Natural killer cell treated with Interleukin-12 subunit alpha and Interleukin-12 subunit beta and Interleukin-15 and Interleukin-18, amount 100 ng/mL, for 72 hours (primary cell): Measurements from ENCODE around the gene ABCA4. TPM values are rescaled to one million over a fixed set of nuclear protein-coding genes. Genes with fewer than 3 reads are reported as not detected.

Experiments
- ATAC-seq, 2 donors: fragments of 150-1000 bp; cut with Tn5 transposase in 1 of 2; sonication (Bioruptor Pico), chemical (Tn5 transposase) in 1 of 2; 2 replicates each; pipeline ENCODE4 v1.10.0; 2021
- DNase-seq: peaks from one replicate; pipeline ENCODE4 v3.0.0; 2022; ENCODE audit warnings: low spot score
- H3K27ac Mint-ChIP-seq, 2 donors: 1 replicate in 1 of 2; 2 replicates in 1 of 2; pipeline ENCODE4 v1.8.0; 2022; ENCODE audit warnings: mixed read lengths in 2 of 2, mild to moderate bottlenecking in 1 of 2, moderate library complexity in 1 of 2
- H3K27me3 Mint-ChIP-seq, 2 donors: 1 replicate in 1 of 2; 2 replicates in 1 of 2; pipeline ENCODE4 v1.8.0; 2022; ENCODE audit warnings: mixed read lengths in 2 of 2
- H3K36me3 Mint-ChIP-seq: one replicate; pipeline ENCODE4 v1.8.0; 2022; ENCODE audit warnings: mixed read lengths
- H3K4me1 Mint-ChIP-seq, 2 donors: 1 replicate in 1 of 2; 2 replicates in 1 of 2; pipeline ENCODE4 v1.8.0; 2022; ENCODE audit warnings: low read depth in 2 of 2, mixed read lengths in 2 of 2, mild to moderate bottlenecking in 1 of 2
- H3K4me3 Mint-ChIP-seq: one replicate; pipeline ENCODE4 v1.8.0; 2022; ENCODE audit warnings: mixed read lengths
- H3K9me3 Mint-ChIP-seq: 2 replicates; pipeline ENCODE4 v1.8.0; 2022; ENCODE audit warnings: mixed read lengths
- total RNA-seq, 2 donors: library from RNA; stranded (reverse); gene quantifications; one replicate each; pipeline ENCODE4 v1.2.3, GENCODE V29; 2022

Gene ABCA4
- total RNA-seq, 2 donors from 2014 or later: not detected

- no peak overlapping the region for H3K27ac Mint-ChIP-seq
- ATAC-seq: no peak
- no peaks in the 10 kb centered on the region for H3K36me3 Mint-ChIP-seq
- no peak for DNase-seq
- H3K9me3 Mint-ChIP-seq: no peaks in the 10 kb centered on the region
- peaks cover 9 to 14% of the 10 kb centered on the region in 2 donors for H3K4me1 Mint-ChIP-seq
- peaks cover 1 to 10% of the 10 kb centered on the region in 2 donors for H3K27me3 Mint-ChIP-seq
- H3K4me3 Mint-ChIP-seq: no peak overlapping the region
These were observed 49.0 kb downstream of the ABCA4 start for GRCh38 chr1:94071976-94072375.

- H3K9me3 Mint-ChIP-seq: no peaks in the 10 kb centered on the region
- H3K4me1 Mint-ChIP-seq: peaks cover 8 to 14% of the 10 kb centered on the region in 2 donors
- H3K36me3 Mint-ChIP-seq: no peaks in the 10 kb centered on the region
- DNase-seq (no peak), ATAC-seq (no peak)
- H3K4me3 Mint-ChIP-seq: no peak overlapping the region
- peaks cover 0 to 4% of the 10 kb centered on the region in 2 donors for H3K27me3 Mint-ChIP-seq
- H3K27ac Mint-ChIP-seq: no peak overlapping the region
These were observed 49.6 kb downstream of the ABCA4 start for GRCh38 chr1:94071391-94071790.

GRCh38 chr1:94070865-94071264 lies 50.1 kb downstream of the ABCA4 start:
- Mint-ChIP-seq H3K36me3 (no peaks in the 10 kb centered on the region), H3K27ac (no peak overlapping the region), H3K9me3 (no peaks in the 10 kb centered on the region), H3K4me3 (no peak overlapping the region), H3K4me1 (peaks cover 8 to 14% of the 10 kb centered on the region in 2 donors), H3K27me3 (no peaks in the 10 kb centered on the region)
- ATAC-seq (no peak), DNase-seq (no peak)

GRCh38 chr1:94069919-94070285 lies 51.0 kb downstream of the ABCA4 start:
- Mint-ChIP-seq H3K4me3 (no peak overlapping the region), H3K9me3 (no peaks in the 10 kb centered on the region), H3K27ac (no peak overlapping the region), H3K36me3 (no peaks in the 10 kb centered on the region), H3K4me1 (peaks cover 8 to 14% of the 10 kb centered on the region in 2 donors), H3K27me3 (no peaks in the 10 kb centered on the region)
- no peak for ATAC-seq
- DNase-seq: no peak

GRCh38 chr1:94068999-94069918 lies 51.7 kb downstream of the ABCA4 start:
- no peak overlapping the region for H3K4me3 Mint-ChIP-seq
- H3K27ac Mint-ChIP-seq: no peak overlapping the region
- H3K9me3 Mint-ChIP-seq: no peaks in the 10 kb centered on the region
- ATAC-seq: no peak
- no peaks in the 10 kb centered on the region for H3K36me3 Mint-ChIP-seq
- no peaks in the 10 kb centered on the region for H3K27me3 Mint-ChIP-seq
- H3K4me1 Mint-ChIP-seq: peaks cover 8 to 14% of the 10 kb centered on the region in 2 donors
- DNase-seq: no peak

GRCh38 chr1:94068096-94068998 lies 52.6 kb downstream of the ABCA4 start:
- DNase-seq: no peak
- no peaks in the 10 kb centered on the region for H3K9me3 Mint-ChIP-seq
- H3K27me3 Mint-ChIP-seq: peaks cover 0 to 2% of the 10 kb centered on the region in 2 donors

GRCh38 chr1:94067196-94067595 lies 53.8 kb downstream of the ABCA4 start:
- no peak for ATAC-seq
- Mint-ChIP-seq H3K36me3 (no peaks in the 10 kb centered on the region), H3K9me3 (no peaks in the 10 kb centered on the region)

More at GRCh38 chr1:94068096-94068998, 52.6 kb downstream of the ABCA4 start:
- Mint-ChIP-seq H3K4me1 (peaks cover 8 to 16% of the 10 kb centered on the region in 2 donors), H3K27ac (no peak overlapping the region), H3K4me3 (no peak overlapping the region), H3K36me3 (no peaks in the 10 kb centered on the region)
- ATAC-seq: no peak

GRCh38 chr1:94063379-94063778 lies 57.6 kb downstream of the ABCA4 start:
- no peak overlapping the region for H3K27ac Mint-ChIP-seq
- peaks cover 0 to 12% of the 10 kb centered on the region in 2 donors for H3K27me3 Mint-ChIP-seq
- H3K36me3 Mint-ChIP-seq: no peaks in the 10 kb centered on the region
- H3K9me3 Mint-ChIP-seq: no peaks in the 10 kb centered on the region
- no peak for ATAC-seq
- H3K4me3 Mint-ChIP-seq: no peak overlapping the region
- peaks cover 0 to 5% of the 10 kb centered on the region in 2 donors for H3K4me1 Mint-ChIP-seq
- no peak for DNase-seq

More at GRCh38 chr1:94067196-94067595, 53.8 kb downstream of the ABCA4 start:
- no peak for DNase-seq
- Mint-ChIP-seq H3K4me1 (peaks cover 0 to 8% of the 10 kb centered on the region in 2 donors), H3K4me3 (no peak overlapping the region), H3K27me3 (peaks cover 0 to 3% of the 10 kb centered on the region in 2 donors), H3K27ac (no peak overlapping the region)

GRCh38 chr1:94061513-94062443 lies 59.2 kb downstream of the ABCA4 start:
- no peaks in the 10 kb centered on the region for H3K36me3 Mint-ChIP-seq
- no peaks in the 10 kb centered on the region for H3K9me3 Mint-ChIP-seq
- no peak overlapping the region for H3K27ac Mint-ChIP-seq
- DNase-seq (no peak), ATAC-seq (peak; percentile 61 to 66)
- no peak overlapping the region for H3K4me3 Mint-ChIP-seq
- H3K27me3 Mint-ChIP-seq: peaks cover 0 to 16% of the 10 kb centered on the region in 2 donors
- peaks cover 0 to 5% of the 10 kb centered on the region in 2 donors for H3K4me1 Mint-ChIP-seq

GRCh38 chr1:94060720-94061119 lies 60.2 kb downstream of the ABCA4 start:
- H3K27me3 Mint-ChIP-seq: peaks cover 0 to 16% of the 10 kb centered on the region in 2 donors
- no peak overlapping the region for H3K27ac Mint-ChIP-seq
- H3K4me3 Mint-ChIP-seq: no peak overlapping the region
- DNase-seq (no peak), ATAC-seq (no peak)
- no peaks in the 10 kb centered on the region for H3K36me3 Mint-ChIP-seq
- no peaks in the 10 kb centered on the region for H3K9me3 Mint-ChIP-seq
- peaks cover 0 to 5% of the 10 kb centered on the region in 2 donors for H3K4me1 Mint-ChIP-seq

GRCh38 chr1:94058766-94059165 lies 62.2 kb downstream of the ABCA4 start:
- Mint-ChIP-seq H3K27ac (no peak overlapping the region), H3K27me3 (peaks cover 9 to 22% of the 10 kb centered on the region in 2 donors), H3K4me3 (no peak overlapping the region), H3K36me3 (no peaks in the 10 kb centered on the region), H3K4me1 (peaks cover 0 to 5% of the 10 kb centered on the region in 2 donors), H3K9me3 (no peaks in the 10 kb centered on the region)
- ATAC-seq: no peak
- DNase-seq: no peak

GRCh38 chr1:94056996-94057395 lies 64.0 kb downstream of the ABCA4 start:
- ATAC-seq (no peak), DNase-seq (no peak)
- no peak overlapping the region for H3K27ac Mint-ChIP-seq
- no peak overlapping the region for H3K4me3 Mint-ChIP-seq
- H3K36me3 Mint-ChIP-seq: no peaks in the 10 kb centered on the region
- no peaks in the 10 kb centered on the region for H3K9me3 Mint-ChIP-seq
- H3K4me1 Mint-ChIP-seq: peaks cover 0 to 3% of the 10 kb centered on the region in 2 donors
- peaks cover 9 to 21% of the 10 kb centered on the region in 2 donors for H3K27me3 Mint-ChIP-seq

GRCh38 chr1:94056171-94056570 lies 64.8 kb downstream of the ABCA4 start:
- H3K27ac Mint-ChIP-seq: no peak overlapping the region
- DNase-seq: no peak
- no peak overlapping the region for H3K4me3 Mint-ChIP-seq
- H3K27me3 Mint-ChIP-seq: peaks cover 9 to 18% of the 10 kb centered on the region in 2 donors
- ATAC-seq: no peak
- no peaks in the 10 kb centered on the region for H3K36me3 Mint-ChIP-seq
- H3K9me3 Mint-ChIP-seq: no peaks in the 10 kb centered on the region
- H3K4me1 Mint-ChIP-seq: no peaks in the 10 kb centered on the region
